GM12878 (cell line): ENCODE measurements around the gene DNAH17.

Experiments used
- EZH2 ChIP-seq: IDR thresholded peaks from 2 replicates; pipeline ENCODE4 v1.6.1; 2012; ENCODE audit warnings: low read depth, mild to moderate bottlenecking, control low read depth, inconsistent platforms, low read length, borderline replicate concordance; ENCODE audit not compliant: control insufficient read depth
- FOS ChIP-seq: IDR thresholded peaks from 3 replicates; pipeline ENCODE4 v1.6.1; 2011; ENCODE audit warnings: borderline replicate concordance; ENCODE audit not compliant: insufficient read length; ENCODE audit errors: extremely low read depth
- MTA3 ChIP-seq: IDR thresholded peaks from 2 replicates; pipeline ENCODE4 v1.6.1; 2012; ENCODE audit warnings: low read length, inconsistent platforms, borderline replicate concordance
- SMC3 ChIP-seq: IDR thresholded peaks from 2 replicates; pipeline ENCODE4 v1.6.1; 2011; ENCODE audit warnings: low read length, improper control_type of control experiment, borderline replicate concordance
- ZSCAN29 ChIP-seq: fragments of 450-650 bp; IDR thresholded peaks from 2 replicates; pipeline ENCODE4 v1.6.1; 2017; ENCODE audit warnings: mild to moderate bottlenecking, moderate library complexity
- TF ChIP-seq, protein P1 (sequence below), 3 experiments: IDR thresholded peaks in 2 of 3; conservative IDR thresholded peaks in 1 of 3; 2 replicates each; pipeline ENCODE4 v1.5.1; 2011; ENCODE audit warnings: low read depth in 3 of 3, low read length in 3 of 3, mild to moderate bottlenecking in 3 of 3, control low read depth in 2 of 3, moderate library complexity in 2 of 3, inconsistent platforms in 1 of 3, mixed read lengths in 1 of 3; ENCODE audit not compliant: control insufficient read depth in 2 of 3, insufficient read depth in 1 of 3; ENCODE audit errors: extremely low read depth in 1 of 3

DNA sequence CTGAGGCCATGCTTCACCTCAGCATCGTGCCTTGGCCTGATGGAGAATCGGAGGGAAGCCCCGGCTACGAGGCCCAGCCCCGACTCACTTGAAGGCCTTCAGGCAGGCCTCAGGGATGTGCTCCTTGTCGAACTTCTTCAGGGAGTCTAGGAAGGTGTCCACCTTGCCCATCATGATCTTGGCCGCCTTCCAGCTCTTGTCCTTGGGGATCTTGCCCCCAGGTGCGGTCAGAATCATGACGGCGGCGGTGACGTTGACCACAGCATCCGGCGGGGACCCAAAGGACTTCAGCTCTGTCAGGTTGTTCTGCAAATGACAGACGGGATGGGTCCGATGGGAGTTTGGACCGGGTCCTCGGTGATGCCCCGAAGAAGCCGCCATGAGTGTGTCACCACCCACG, 117.5 kb downstream of the DNAH17 start:
- TF ChIP-seq, protein P1, sequence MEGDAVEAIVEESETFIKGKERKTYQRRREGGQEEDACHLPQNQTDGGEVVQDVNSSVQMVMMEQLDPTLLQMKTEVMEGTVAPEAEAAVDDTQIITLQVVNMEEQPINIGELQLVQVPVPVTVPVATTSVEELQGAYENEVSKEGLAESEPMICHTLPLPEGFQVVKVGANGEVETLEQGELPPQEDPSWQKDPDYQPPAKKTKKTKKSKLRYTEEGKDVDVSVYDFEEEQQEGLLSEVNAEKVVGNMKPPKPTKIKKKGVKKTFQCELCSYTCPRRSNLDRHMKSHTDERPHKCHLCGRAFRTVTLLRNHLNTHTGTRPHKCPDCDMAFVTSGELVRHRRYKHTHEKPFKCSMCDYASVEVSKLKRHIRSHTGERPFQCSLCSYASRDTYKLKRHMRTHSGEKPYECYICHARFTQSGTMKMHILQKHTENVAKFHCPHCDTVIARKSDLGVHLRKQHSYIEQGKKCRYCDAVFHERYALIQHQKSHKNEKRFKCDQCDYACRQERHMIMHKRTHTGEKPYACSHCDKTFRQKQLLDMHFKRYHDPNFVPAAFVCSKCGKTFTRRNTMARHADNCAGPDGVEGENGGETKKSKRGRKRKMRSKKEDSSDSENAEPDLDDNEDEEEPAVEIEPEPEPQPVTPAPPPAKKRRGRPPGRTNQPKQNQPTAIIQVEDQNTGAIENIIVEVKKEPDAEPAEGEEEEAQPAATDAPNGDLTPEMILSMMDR (IDR thresholded peaks at IDR 0.05 in 2 of 3, conservative IDR thresholded peaks at IDR 0.05 in 1 of 3; ENCODE audit: control insufficient read depth in 2 of 3, extremely low read depth in 1 of 3, insufficient read depth in 1 of 3, low read depth in 3 of 3, low read length in 3 of 3): no peak
- TF ChIP-seq ZSCAN29 (no peak), EZH2 (no peak), FOS (no peak), MTA3 (no peak), SMC3 (no peak)
